GM18508 (cell line): Measurements from ENCODE around the gene DOCK9.

Experiments
- ATAC-seq: cut with Tn5 transposase; IDR thresholded peaks from one replicate; pipeline ENCODE4 v1.9.1; 2021; ENCODE audit warnings: moderate number of reproducible peaks; ENCODE audit not compliant: insufficient read depth, unreplicated experiment

DOCK9 gene

GRCh38 chr13:98781470-98781869, 196.4 kb downstream of the DOCK9 start:
- no peak for ATAC-seq

- no peak for ATAC-seq
Observed at GRCh38 chr13:98781045-98781444, 196.8 kb downstream of the DOCK9 start.

- no peak for ATAC-seq
Observed at GRCh38 chr13:98780451-98780850, 197.4 kb downstream of the DOCK9 start.

- no peak for ATAC-seq
Observed at GRCh38 chr13:98779695-98780094, 198.2 kb downstream of the DOCK9 start.

- no peak for ATAC-seq
Observed at GRCh38 chr13:98778749-98779148, 199.1 kb downstream of the DOCK9 start.

GRCh38 chr13:98776644-98777043, 201.2 kb downstream of the DOCK9 start:
- no peak for ATAC-seq

- ATAC-seq: no peak
Observed at GRCh38 chr13:98775844-98776598, 201.8 kb downstream of the DOCK9 start.

GRCh38 chr13:98775386-98775785, 202.5 kb downstream of the DOCK9 start:
- ATAC-seq: no peak

GRCh38 chr13:98774776-98775175, 203.1 kb downstream of the DOCK9 start:
- no peak for ATAC-seq

- ATAC-seq: no peak
Observed at GRCh38 chr13:98773921-98774320, 203.9 kb downstream of the DOCK9 start.

GRCh38 chr13:98772794-98773452, 204.9 kb downstream of the DOCK9 start:
- no peak for ATAC-seq

- no peak for ATAC-seq
Observed at GRCh38 chr13:98771838-98772611, 205.8 kb downstream of the DOCK9 start.

GRCh38 chr13:98769736-98770135, 208.1 kb downstream of the DOCK9 start:
- ATAC-seq: no peak

GRCh38 chr13:98768522-98768921, 209.3 kb downstream of the DOCK9 start:
- ATAC-seq: no peak

- no peak for ATAC-seq
Observed at GRCh38 chr13:98766697-98767096, 211.2 kb downstream of the DOCK9 start.

GRCh38 chr13:98765996-98766519, 211.8 kb downstream of the DOCK9 start:
- ATAC-seq: no peak

- ATAC-seq: no peak
Observed at GRCh38 chr13:98761986-98762616, 215.8 kb downstream of the DOCK9 start.

- ATAC-seq: no peak
Observed at GRCh38 chr13:98761126-98761985, 216.5 kb downstream of the DOCK9 start.

- ATAC-seq: no peak
Observed at GRCh38 chr13:98755729-98756128, 222.1 kb downstream of the DOCK9 start.

GRCh38 chr13:98755116-98755515, 222.7 kb downstream of the DOCK9 start:
- no peak for ATAC-seq
